Common myeloid progenitor, CD34-positive (primary cell): ENCODE results near the gene PPCS.

Experiments used
- CTCF ChIA-PET: fragments of 350-600 bp; sonication (Branson Sonifier 250); formaldehyde crosslinking; loops from one replicate; lab custom pipeline; 2021; ENCODE audit warnings: antibody characterized with exemption; lab: Charles Lee
- POLR2A ChIA-PET: fragments of 350-600 bp; sonication (Branson Sonifier 250); formaldehyde crosslinking; loops from one replicate; lab custom pipeline; 2021; ENCODE audit warnings: antibody characterized with exemption; lab: Charles Lee
- DNase-seq, 3 donors: peaks; one replicate each; pipeline versions ENCODE4 v3.0.0 to v3.0.0-alpha.2; 2013
- H3K27ac ChIP-seq, 2 experiments: 1 replicate in 1 of 2; 2 replicates in 1 of 2; pipeline ENCODE4 v1.7.0; 2013; ENCODE audit warnings: inconsistent platforms in 2 of 2, low read length in 2 of 2, mild to moderate bottlenecking in 2 of 2, low read depth in 1 of 2, moderate library complexity in 1 of 2; ENCODE audit not compliant: severe bottlenecking in 2 of 2, insufficient read depth in 1 of 2, poor library complexity in 1 of 2
- H3K27me3 ChIP-seq, 5 experiments: replicated peaks in 2 of 5; 1 replicate in 3 of 5; 2 replicates in 2 of 5; pipeline versions ENCODE4 v1.6.1 to v1.7.0; 2013; ENCODE audit warnings: low read length in 4 of 5, mild to moderate bottlenecking in 2 of 5, moderate library complexity in 2 of 5, inconsistent platforms in 1 of 5; ENCODE audit not compliant: insufficient read depth in 5 of 5, control insufficient read depth in 4 of 5
- H3K36me3 ChIP-seq, 4 experiments: 1 replicate in 2 of 4; 2 replicates in 2 of 4; pipeline versions ENCODE4 v1.6.1 to v1.7.0; 2013; ENCODE audit warnings: low read length in 3 of 4, control low read depth in 1 of 4, mild to moderate bottlenecking in 1 of 4; ENCODE audit not compliant: control insufficient read depth in 4 of 4, insufficient read depth in 4 of 4
- H3K4me1 ChIP-seq, 4 experiments: 1 replicate in 3 of 4; 2 replicates in 1 of 4; pipeline versions ENCODE4 v1.6.1 to v1.7.1; 2013; ENCODE audit warnings: low read length in 3 of 4, mild to moderate bottlenecking in 3 of 4, control low read depth in 1 of 4, inconsistent platforms in 1 of 4, moderate library complexity in 1 of 4; ENCODE audit not compliant: control insufficient read depth in 4 of 4, insufficient read depth in 4 of 4; ENCODE audit errors: control extremely low read depth in 1 of 4
- H3K4me3 ChIP-seq, 7 experiments: 1 replicate in 4 of 7; 2 replicates in 3 of 7; pipeline versions ENCODE4 v1.5.1 to v1.7.0; 2013; ENCODE audit warnings: mild to moderate bottlenecking in 7 of 7, low read length in 6 of 7, moderate library complexity in 6 of 7, inconsistent platforms in 2 of 7, low read depth in 2 of 7, control low read depth in 1 of 7; ENCODE audit not compliant: insufficient read depth in 4 of 7, control insufficient read depth in 1 of 7; ENCODE audit errors: extremely low read depth in 1 of 7
- H3K9me3 ChIP-seq, 5 experiments: 1 replicate in 4 of 5; 2 replicates in 1 of 5; pipeline versions ENCODE4 v1.6.1 to v1.7.1; 2013; ENCODE audit warnings: low read length in 4 of 5, mild to moderate bottlenecking in 2 of 5, inconsistent platforms in 1 of 5, low read depth in 1 of 5, moderate library complexity in 1 of 5; ENCODE audit not compliant: control insufficient read depth in 4 of 5, insufficient read depth in 2 of 5; ENCODE audit errors: control extremely low read depth in 1 of 5
- WGBS: methylation state at CpG from one replicate; pipeline ENCODE4 v1.1.5; 2013; ENCODE audit not compliant: insufficient coverage; 5-methylcytosine and 5-hydroxymethylcytosine counted together

PPCS gene

GRCh38 chr1:42449256-42449655 lies 7.1 kb upstream of the PPCS start:
- Histone ChIP-seq H3K4me1 (no peaks in the 10 kb centered on the region), H3K9me3 (no peaks in the 10 kb centered on the region), H3K36me3 (no peaks in the 10 kb centered on the region), H3K27me3 (no peaks in the 10 kb centered on the region), H3K4me3 (no peak overlapping the region), H3K27ac (no peak overlapping the region)
- DNase-seq = peak in 1 of 3 donors; percentile 19
- POLR2A ChIA-PET = no interaction called here
- CTCF ChIA-PET = interaction anchor here (1.1 kb wide), 1 partner anchor 32 kb away, joined by 3 read pairs; no protein-coding TSS in a partner anchor

- DNase-seq = no peak
- CTCF ChIA-PET = no interaction called here
Observed at GRCh38 chr1:42450061-42450460, 6.3 kb upstream of the PPCS start.

GRCh38 chr1:42453386-42453785 lies 3.0 kb upstream of the PPCS start:
- Histone ChIP-seq H3K27ac (no peak overlapping the region), H3K4me1 (peaks cover 5 to 24% (median 19%) of the 10 kb centered on the region in 4 experiments), H3K27me3 (no peaks in the 10 kb centered on the region), H3K4me3 (no peak overlapping the region), H3K36me3 (peaks cover 0 to 6% (median 3%) of the 10 kb centered on the region in 4 experiments), H3K9me3 (no peaks in the 10 kb centered on the region)
- 96% methylated on average over 3 of the region's 4 CpGs for WGBS
- ChIA-PET POLR2A (no interaction called here), CTCF (no interaction called here)
- DNase-seq = no peak

More at GRCh38 chr1:42450061-42450460, 6.3 kb upstream of the PPCS start:
- H3K27ac ChIP-seq = no peak overlapping the region
- H3K27me3 ChIP-seq = no peaks in the 10 kb centered on the region
- POLR2A ChIA-PET = no interaction called here
- no peak overlapping the region for H3K4me3 ChIP-seq
- 83% methylated on average over 1 of the region's 1 CpG for WGBS
- H3K4me1 ChIP-seq = peaks cover 0 to 2% (median 0%) of the 10 kb centered on the region in 4 experiments
- H3K36me3 ChIP-seq = no peaks in the 10 kb centered on the region
- no peaks in the 10 kb centered on the region for H3K9me3 ChIP-seq

GRCh38 chr1:42454403-42454802 lies 1.9 kb upstream of the PPCS start:
- ChIA-PET POLR2A (no interaction called here), CTCF (interaction anchor here (0.8 kb wide), 1 partner anchor 139 kb away, joined by 3 read pairs; no protein-coding TSS in a partner anchor)
- no peaks in the 10 kb centered on the region for H3K27me3 ChIP-seq
- peaks cover 0 to 13% (median 8%) of the 10 kb centered on the region in 4 experiments for H3K36me3 ChIP-seq
- 89% methylated on average over 5 of the region's 5 CpGs for WGBS
- DNase-seq = no peak
- H3K4me3 ChIP-seq = no peak overlapping the region
- no peaks in the 10 kb centered on the region for H3K9me3 ChIP-seq
- H3K4me1 ChIP-seq = peaks cover 5 to 24% (median 19%) of the 10 kb centered on the region in 4 experiments
- no peak overlapping the region for H3K27ac ChIP-seq

- Histone ChIP-seq H3K4me3 (peak overlapping the region; percentile 71 to 95 (median 92)), H3K36me3 (peaks cover 2 to 31% (median 18%) of the 10 kb centered on the region in 4 experiments), H3K27me3 (no peaks in the 10 kb centered on the region), H3K4me1 (peaks cover 5 to 24% (median 19%) of the 10 kb centered on the region in 4 experiments), H3K9me3 (no peaks in the 10 kb centered on the region), H3K27ac (peak overlapping the region; percentile 85 to 94)
- peak; percentile 63 to 84 (median 81) for DNase-seq
- WGBS = 0% methylated on average over 13 of the region's 23 CpGs
- POLR2A ChIA-PET = no interaction called here
- CTCF ChIA-PET = interaction anchor here (1.0 kb wide), 1 partner anchor 24 kb away, joined by 3 read pairs; no protein-coding TSS in a partner anchor
Observed at GRCh38 chr1:42456754-42457089, 379 bp downstream of the PPCS start.

GRCh38 chr1:42461196-42461595 lies 4.9 kb downstream of the PPCS start:
- Histone ChIP-seq H3K27ac (no peak overlapping the region), H3K9me3 (no peaks in the 10 kb centered on the region), H3K4me1 (peaks cover 12 to 30% (median 24%) of the 10 kb centered on the region in 4 experiments), H3K27me3 (no peaks in the 10 kb centered on the region), H3K36me3 (peaks cover 2 to 31% (median 18%) of the 10 kb centered on the region in 4 experiments), H3K4me3 (no peak overlapping the region)
- ChIA-PET POLR2A (interaction anchor here (0.7 kb wide), 1 partner anchor 120 kb away, joined by 4 read pairs; no protein-coding TSS in a partner anchor), CTCF (no interaction called here)
- no peak for DNase-seq
- WGBS = no CpG with 5 or more reads among the region's 2 CpGs

GRCh38 chr1:42462828-42463763 lies 6.8 kb downstream of the PPCS start, which contains the start of gene CCDC30:
CCDC30 (plus strand) TSS chr1:42463286; CDS start chr1:42480552, 17,266 bp downstream.
- H3K9me3 ChIP-seq = no peaks in the 10 kb centered on the region
- H3K4me3 ChIP-seq = peak within 1 kb of the TSS; percentile 64 to 96 (median 86)
- H3K27ac ChIP-seq = peak within 1 kb of the TSS; percentile 52 to 82
- no peaks in the 10 kb centered on the region for H3K27me3 ChIP-seq
- H3K36me3 ChIP-seq = peaks cover 2 to 28% (median 17%) of the 10 kb centered on the region in 4 experiments
- ChIA-PET POLR2A (no interaction called here), CTCF (interaction anchor here (0.8 to 1.1 kb wide), 3 partner anchors 10 to 83 kb away, joined by 3 read pairs; no protein-coding TSS in a partner anchor)
- under 1% methylated on average over 59 of the region's 59 CpGs for WGBS
- H3K4me1 ChIP-seq = peaks cover 7 to 18% (median 14%) of the 10 kb centered on the region in 4 experiments
- peak; percentile 98 to 99 (median 99) for DNase-seq
